ENCODE results near the gene ZNF618. TPM values are rescaled to one million over a fixed set of nuclear protein-coding genes. Genes with fewer than 3 reads are reported as not detected.

The ZNF618 gene
- polyA plus RNA-seq, 1 donor (not counting 4 experiments of a cell fraction or from before 2014, with no cell fraction given), result 2.5 TPM

GRCh38 chr9:114015607-114016006, 139.5 kb downstream of the ZNF618 start:
- no peak overlapping the region for H3K4me3 ChIP-seq (ENCODE audit: control insufficient read depth in 2 of 3, extremely low read depth in 1 of 3, insufficient read depth in 2 of 3, low read depth in 1 of 3, low read length in 3 of 3)
- no peak overlapping the region for H2AFZ ChIP-seq (ENCODE audit: control insufficient read depth, low read length)
- H3K4me2 ChIP-seq (ENCODE audit: control insufficient read depth, extremely low read depth, insufficient read depth, low read depth, low read length), result no peak overlapping the region
- no peaks in the 10 kb centered on the region for H3K79me2 ChIP-seq (ENCODE audit: control insufficient read depth, insufficient read depth, low read length)
- H4K20me1 ChIP-seq (ENCODE audit: control insufficient read depth, extremely low read depth, insufficient read depth, low read length), result no peaks in the 10 kb centered on the region
- dilution Hi-C loops (cut with MboI; ENCODE audit: extremely low pct_ligation_motif_present, low sequenced_read_pairs), result no loop called here
- no peaks in the 10 kb centered on the region for H3K9me3 ChIP-seq (ENCODE audit: control insufficient read depth, low read depth, low read length)
- peaks cover 0 to 11% of the 10 kb centered on the region in 2 experiments for H3K36me3 ChIP-seq (ENCODE audit: control insufficient read depth in 2 of 2, extremely low read depth in 1 of 2, insufficient read depth in 2 of 2, low read length in 2 of 2)
- H3K9ac ChIP-seq (ENCODE audit: control insufficient read depth, extremely low read depth, insufficient read depth, low read length), result no peak overlapping the region
- DNase-seq (ENCODE audit: low read depth, low spot score) (no peak), FAIRE-seq (no peak)
- no peaks in the 10 kb centered on the region for H3K27me3 ChIP-seq (ENCODE audit: control insufficient read depth, extremely low read depth, insufficient read depth, low read length)
- TF ChIP-seq CTCF (optimal IDR thresholded peaks at IDR 0.05 in 1 of 3, IDR thresholded peaks at IDR 0.05 in 1 of 3, conservative IDR thresholded peaks at IDR 0.05 in 1 of 3; ENCODE audit: extremely low read depth in 1 of 3, insufficient read depth in 2 of 3, low read length in 3 of 3), result no peak
- no peak for TF ChIP-seq EZH2 (IDR thresholded peaks at IDR 0.05; ENCODE audit: low read length)
- no peak overlapping the region for H3K27ac ChIP-seq (ENCODE audit: control insufficient read depth, insufficient read depth, low read length)
- H3K9me1 ChIP-seq (ENCODE audit: control insufficient read depth, extremely low read depth, insufficient read depth, low read length), result no peaks in the 10 kb centered on the region
- no peaks in the 10 kb centered on the region for H3K4me1 ChIP-seq (ENCODE audit: control insufficient read depth, extremely low read depth, insufficient read depth, low read length)

- Histone ChIP-seq H3K9me1 (ENCODE audit: control insufficient read depth, extremely low read depth, insufficient read depth, low read length) (no peaks in the 10 kb centered on the region), H3K4me1 (ENCODE audit: control insufficient read depth, extremely low read depth, insufficient read depth, low read length) (no peaks in the 10 kb centered on the region), H3K4me2 (ENCODE audit: control insufficient read depth, extremely low read depth, insufficient read depth, low read depth, low read length) (no peak overlapping the region), H3K27ac (ENCODE audit: control insufficient read depth, insufficient read depth, low read length) (no peak overlapping the region), H3K4me3 (ENCODE audit: control insufficient read depth in 2 of 3, extremely low read depth in 1 of 3, insufficient read depth in 2 of 3, low read depth in 1 of 3, low read length in 3 of 3) (no peak overlapping the region), H3K36me3 (ENCODE audit: control insufficient read depth in 2 of 2, extremely low read depth in 1 of 2, insufficient read depth in 2 of 2, low read length in 2 of 2) (peaks cover 0 to 8% of the 10 kb centered on the region in 2 experiments), H4K20me1 (ENCODE audit: control insufficient read depth, extremely low read depth, insufficient read depth, low read length) (no peaks in the 10 kb centered on the region), H3K27me3 (ENCODE audit: control insufficient read depth, extremely low read depth, insufficient read depth, low read length) (no peaks in the 10 kb centered on the region), H3K9ac (ENCODE audit: control insufficient read depth, extremely low read depth, insufficient read depth, low read length) (no peak overlapping the region), H2AFZ (ENCODE audit: control insufficient read depth, low read length) (no peak overlapping the region), H3K79me2 (ENCODE audit: control insufficient read depth, insufficient read depth, low read length) (no peaks in the 10 kb centered on the region), H3K9me3 (ENCODE audit: control insufficient read depth, low read depth, low read length) (no peaks in the 10 kb centered on the region)
- DNase-seq (ENCODE audit: low read depth, low spot score) (no peak), FAIRE-seq (no peak)
- TF ChIP-seq EZH2 (IDR thresholded peaks at IDR 0.05; ENCODE audit: low read length) (no peak), CTCF (optimal IDR thresholded peaks at IDR 0.05 in 1 of 3, IDR thresholded peaks at IDR 0.05 in 1 of 3, conservative IDR thresholded peaks at IDR 0.05 in 1 of 3; ENCODE audit: extremely low read depth in 1 of 3, insufficient read depth in 2 of 3, low read length in 3 of 3) (no peak)
- dilution Hi-C loops (cut with MboI; ENCODE audit: extremely low pct_ligation_motif_present, low sequenced_read_pairs), result no loop called here
Measured at GRCh38 chr9:114016101-114016500, 140.0 kb downstream of the ZNF618 start.
